NCI-H510A (cell line): ENCODE results near the gene WDR37.
"Not testable (repeated sequence)": the region's sequence is repeated elsewhere in the genome, so short reads cannot be mapped to it uniquely, and the experiment has no call there.

Source experiments
- DNase-seq: peaks from one replicate; lab custom pipeline; 2025; lab: John Stamatoyannopoulos, UW

WDR37 gene

GRCh38 chr10:1056326-1057105 lies at the start of gene WDR37:
Gene WDR37 (plus strand): TSS chr10:1056385. CDS start chr10:1072156, 15,771 bp downstream.
- peak; percentile 51 for DNase-seq

GRCh38 chr10:1006573-1006972 lies 49.6 kb upstream of the WDR37 start:
- no peak for DNase-seq

GRCh38 chr10:1007583-1007982 lies 48.6 kb upstream of the WDR37 start:
- no peak for DNase-seq

GRCh38 chr10:1009071-1009494 lies 47.1 kb upstream of the WDR37 start:
- DNase-seq: no peak

- DNase-seq: not testable (repeated sequence)
Measured at GRCh38 chr10:1009947-1010346, 46.2 kb upstream of the WDR37 start.

- no peak for DNase-seq
Measured at GRCh38 chr10:1010703-1011102, 45.5 kb upstream of the WDR37 start.

GRCh38 chr10:1011696-1012095 lies 44.5 kb upstream of the WDR37 start:
- DNase-seq: no peak

- DNase-seq: no peak
Measured at GRCh38 chr10:1015688-1016087, 40.5 kb upstream of the WDR37 start.

- DNase-seq: no peak
Measured at GRCh38 chr10:1019362-1019761, 36.8 kb upstream of the WDR37 start.

GRCh38 chr10:1020460-1020859 lies 35.7 kb upstream of the WDR37 start:
- DNase-seq: no peak

- DNase-seq: no peak
Measured at GRCh38 chr10:1020958-1021357, 35.2 kb upstream of the WDR37 start.

GRCh38 chr10:1022413-1022812 lies 33.8 kb upstream of the WDR37 start:
- no peak for DNase-seq

- no peak for DNase-seq
Measured at GRCh38 chr10:1024103-1024502, 32.1 kb upstream of the WDR37 start.

- no peak for DNase-seq
Measured at GRCh38 chr10:1025683-1026082, 30.5 kb upstream of the WDR37 start, which contains the start of gene IDI2. Gene IDI2 (minus strand): TSS chr10:1025859. CDS start chr10:1024723, 1,136 bp downstream.

GRCh38 chr10:1026578-1026977 lies 29.6 kb upstream of the WDR37 start:
- no peak for DNase-seq

- DNase-seq: no peak
Measured at GRCh38 chr10:1029838-1030237, 26.3 kb upstream of the WDR37 start.

- DNase-seq: no peak
Measured at GRCh38 chr10:1033601-1034000, 22.6 kb upstream of the WDR37 start.

- DNase-seq: no peak
Measured at GRCh38 chr10:1034758-1035157, 21.4 kb upstream of the WDR37 start.

- no peak for DNase-seq
Measured at GRCh38 chr10:1035201-1035600, 21.0 kb upstream of the WDR37 start.

- no peak for DNase-seq
Measured at GRCh38 chr10:1036341-1036791, 19.8 kb upstream of the WDR37 start.

GRCh38 chr10:1037098-1037497 lies 19.1 kb upstream of the WDR37 start:
- DNase-seq: no peak

GRCh38 chr10:1038769-1039168 lies 17.4 kb upstream of the WDR37 start:
- DNase-seq: not testable (repeated sequence)

GRCh38 chr10:1040133-1040532 lies 16.1 kb upstream of the WDR37 start:
- no peak for DNase-seq

- DNase-seq: no peak
Measured at GRCh38 chr10:1041514-1041913, 14.7 kb upstream of the WDR37 start.
